GM19395 (cell line): ENCODE data around the gene TPRG1L.

Source experiments
- ATAC-seq: cut with Tn5 transposase; IDR thresholded peaks from one replicate; pipeline ENCODE4 v1.9.1; 2021; ENCODE audit warnings: mild to moderate bottlenecking, moderate library complexity; ENCODE audit not compliant: unreplicated experiment

TPRG1L gene

DNA sequence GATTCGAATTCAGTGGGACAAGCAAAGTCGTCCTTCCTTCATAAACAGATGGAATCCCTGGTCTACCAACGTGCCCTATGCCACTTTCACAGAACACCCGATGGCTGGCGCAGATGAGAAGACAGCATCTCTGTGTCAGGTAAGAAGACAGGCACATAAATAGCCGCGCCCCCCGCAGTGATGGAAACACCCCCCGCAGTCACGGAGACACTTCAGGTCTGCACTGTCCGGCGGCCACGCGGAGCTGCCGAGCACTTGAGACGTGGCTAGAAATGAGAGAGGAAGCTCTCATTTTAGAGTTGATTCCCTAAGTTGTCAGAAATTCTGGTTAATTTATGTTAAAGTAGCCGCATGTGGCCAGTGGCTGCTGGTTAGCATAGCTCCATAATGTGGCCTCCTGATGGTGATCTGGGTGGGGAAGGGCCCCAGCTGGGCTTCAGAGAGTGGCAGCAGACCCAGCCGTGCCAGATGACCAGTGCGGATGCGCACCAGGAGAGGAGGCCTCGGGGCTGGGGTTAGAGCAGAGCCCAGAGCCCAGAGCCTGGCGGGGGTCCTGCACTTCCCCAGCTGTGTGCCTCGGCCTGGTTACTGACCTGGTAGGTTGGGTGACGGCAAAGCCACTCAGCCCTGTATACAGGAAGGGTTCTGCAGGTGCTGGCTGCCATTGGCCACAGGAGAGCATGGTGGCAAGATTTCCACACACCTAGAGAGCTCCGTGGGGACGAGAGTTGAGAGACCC lies 2.9 kb downstream of the TPRG1L start:
- no peak for ATAC-seq

DNA sequence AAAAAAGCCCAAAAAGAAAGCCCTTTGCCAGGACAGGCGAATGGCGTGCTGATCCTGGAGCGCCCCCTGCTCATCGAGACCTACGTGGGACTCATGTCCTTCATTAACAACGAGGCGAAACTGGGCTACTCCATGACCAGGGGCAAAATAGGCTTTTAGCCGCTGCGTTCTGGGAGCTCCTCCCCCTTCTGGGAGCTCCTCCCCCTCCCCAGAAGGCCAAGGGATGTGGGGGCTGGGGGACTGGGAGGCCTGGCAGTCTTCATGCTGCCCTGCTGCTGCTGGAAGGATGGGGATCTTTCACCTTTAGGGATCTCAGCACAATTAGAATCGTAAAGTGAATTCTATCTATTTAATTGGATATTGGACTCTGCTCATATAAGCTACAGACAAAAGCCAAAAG lies 3.6 kb downstream of the TPRG1L start:
- no peak for ATAC-seq

DNA sequence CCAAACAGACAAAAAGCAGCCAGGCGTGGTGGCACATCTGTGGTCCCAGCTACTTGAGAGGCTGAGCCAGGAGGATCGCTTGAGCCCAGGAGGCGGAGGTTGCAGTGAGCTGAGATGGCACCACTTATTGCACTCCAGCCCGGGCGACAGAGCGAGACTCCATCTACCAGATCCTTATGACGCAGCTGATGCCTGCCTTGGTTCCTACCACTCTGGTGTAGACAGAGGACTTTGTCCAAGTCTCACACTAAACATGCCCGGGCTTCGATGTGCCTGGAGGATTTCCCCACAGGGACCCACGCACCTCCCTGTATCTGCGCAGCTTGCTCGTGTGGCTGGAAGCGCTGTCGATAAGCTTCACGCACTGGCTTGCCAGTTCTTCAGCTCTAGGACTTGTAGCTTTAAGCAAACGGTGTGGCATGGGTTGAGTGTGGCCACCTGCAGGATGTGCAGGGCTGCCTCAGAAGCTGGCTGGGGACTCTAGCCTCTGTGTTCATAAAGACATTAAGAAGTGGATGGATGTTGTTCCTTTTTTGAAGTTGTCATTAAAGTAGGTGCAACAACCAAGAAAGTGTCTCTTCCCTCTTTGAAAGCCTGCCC lies 4.8 kb downstream of the TPRG1L start:
- no peak for ATAC-seq

DNA sequence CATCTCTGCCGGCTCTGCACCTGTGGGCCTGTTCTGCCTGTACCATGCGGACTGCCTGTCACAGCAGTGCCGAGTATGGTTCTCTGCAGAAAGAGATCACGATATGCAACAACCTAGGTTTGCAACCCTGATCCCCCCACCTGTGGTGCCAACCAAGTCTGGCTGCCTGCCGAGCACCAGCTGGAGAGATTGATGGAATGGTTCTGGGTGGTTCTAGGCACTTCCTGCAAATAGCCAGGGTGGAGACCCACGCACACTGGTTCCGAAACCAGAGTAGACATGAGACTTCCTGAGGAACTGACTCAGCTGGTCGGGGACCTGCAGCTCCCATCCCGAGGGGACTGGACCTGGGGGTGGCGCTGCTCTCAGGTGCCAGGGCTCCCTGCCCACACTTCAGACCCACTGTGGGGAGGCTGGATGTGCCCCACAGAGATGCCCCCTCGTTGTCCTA lies 5.4 kb downstream of the TPRG1L start:
- no peak for ATAC-seq

DNA sequence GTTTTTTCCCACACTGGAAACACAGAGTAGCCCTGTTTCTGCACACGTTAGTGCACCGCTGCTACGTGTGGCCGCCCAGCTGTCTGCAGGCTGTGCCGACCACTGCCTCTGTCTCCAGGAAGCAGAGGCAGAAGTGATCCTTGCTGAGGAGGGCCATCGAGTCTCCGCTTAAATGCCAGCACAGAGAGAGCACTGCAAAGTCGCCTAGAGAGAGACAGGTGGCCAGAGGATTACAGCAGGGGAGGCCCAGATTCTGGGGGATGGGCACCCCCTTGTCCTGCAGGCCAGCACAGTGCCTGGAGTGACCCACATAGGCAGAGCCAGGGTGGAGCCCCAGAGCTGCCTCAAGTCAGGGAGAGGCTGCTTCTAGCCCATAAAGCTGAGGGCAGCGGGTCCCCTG lies 6.1 kb downstream of the TPRG1L start:
- no peak for ATAC-seq

DNA sequence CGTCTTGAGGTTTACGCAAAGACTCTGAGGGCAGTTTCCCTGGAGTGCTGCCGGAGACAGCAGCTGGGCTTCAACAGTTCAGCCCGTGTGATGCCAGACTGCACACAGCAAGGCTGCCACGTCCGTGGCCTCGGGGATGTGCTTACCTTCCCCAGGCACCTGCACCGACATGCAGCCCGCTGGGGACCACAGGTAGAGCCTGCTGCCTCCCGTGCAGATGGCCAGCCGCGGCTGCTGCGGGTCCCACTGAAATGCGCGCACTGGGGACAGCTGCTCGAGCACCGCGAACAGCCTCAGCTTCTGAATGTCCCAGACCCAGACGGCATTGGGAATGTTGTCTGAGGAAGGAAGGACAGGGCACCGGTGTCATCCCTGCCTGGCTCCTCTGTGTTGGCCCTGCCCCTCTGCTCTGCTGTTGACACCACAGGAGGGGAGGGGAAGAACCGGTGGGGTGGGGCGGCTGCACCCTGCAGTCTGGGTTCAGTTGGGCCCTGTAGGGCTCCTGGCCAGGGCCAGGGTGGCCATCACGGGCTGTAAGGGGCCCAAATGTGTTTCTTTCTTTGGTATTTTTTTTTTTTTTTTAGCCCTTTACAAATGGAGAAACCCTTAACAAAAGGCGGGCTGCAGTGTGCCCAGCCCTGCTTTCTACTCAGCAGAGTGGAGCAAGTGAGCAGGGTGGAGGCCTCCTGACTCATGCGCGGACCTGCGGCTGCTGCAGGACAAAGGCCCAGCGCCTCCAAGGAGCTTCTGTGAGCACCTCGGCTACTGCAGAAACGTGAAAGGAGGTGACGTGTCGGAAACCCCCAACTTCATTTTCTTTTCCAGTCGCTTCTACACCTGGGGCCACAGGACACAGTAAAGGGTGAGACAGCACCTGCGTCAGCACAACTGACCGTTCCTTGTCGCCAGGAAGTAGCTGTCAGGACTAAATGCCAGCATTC lies 6.8 kb downstream of the TPRG1L start:
- ATAC-seq = no peak

DNA sequence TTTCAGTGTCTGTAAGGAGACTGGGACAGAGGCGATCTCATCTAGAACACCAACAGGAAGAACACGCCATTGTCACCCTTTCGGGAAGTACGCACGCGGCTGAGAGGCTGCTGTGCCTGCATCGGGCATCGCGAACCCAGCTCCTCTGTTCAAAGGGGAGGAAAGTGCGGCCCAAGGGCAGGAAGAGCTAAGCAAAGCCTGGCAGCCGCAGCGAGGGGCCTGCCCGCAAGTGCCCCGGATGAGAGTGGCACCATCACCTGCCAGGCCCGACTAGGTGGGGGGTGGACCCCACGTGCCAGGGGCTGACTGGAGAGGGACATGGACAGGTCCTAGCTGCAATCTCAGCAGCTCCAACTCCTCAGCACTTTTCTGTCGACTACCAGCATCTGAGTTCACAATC lies 7.5 kb downstream of the TPRG1L start:
- no peak for ATAC-seq

DNA sequence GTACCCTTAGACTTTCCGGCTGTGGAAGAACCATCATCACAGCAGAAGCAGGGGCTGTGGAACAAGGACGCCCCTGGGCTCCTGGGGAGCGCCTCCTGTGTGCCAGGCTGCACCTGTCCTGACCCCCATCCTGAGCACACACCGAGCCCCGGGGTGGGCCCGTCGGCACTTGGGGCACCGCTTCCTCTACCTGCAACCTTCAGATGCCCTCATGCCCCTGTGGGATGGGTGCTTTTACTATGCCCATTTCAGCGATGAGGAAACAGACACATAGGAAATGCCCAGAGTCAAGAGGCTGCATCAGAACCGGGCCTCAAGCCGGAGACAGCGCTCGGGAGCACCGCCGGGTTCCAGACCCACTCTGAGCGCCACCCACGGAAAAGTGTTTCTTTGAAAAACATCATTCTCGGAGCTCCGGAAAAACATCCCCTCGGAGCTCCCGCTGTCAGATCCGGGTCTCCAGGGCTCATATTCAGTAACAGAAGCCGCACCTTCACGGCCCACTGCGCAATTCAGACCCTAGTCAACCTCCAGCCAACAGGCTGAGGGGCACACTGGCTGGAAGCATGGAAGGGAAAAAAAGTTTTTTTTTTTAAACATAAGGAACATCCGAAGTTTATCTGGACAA lies 8.0 kb downstream of the TPRG1L start:
- no peak for ATAC-seq

DNA sequence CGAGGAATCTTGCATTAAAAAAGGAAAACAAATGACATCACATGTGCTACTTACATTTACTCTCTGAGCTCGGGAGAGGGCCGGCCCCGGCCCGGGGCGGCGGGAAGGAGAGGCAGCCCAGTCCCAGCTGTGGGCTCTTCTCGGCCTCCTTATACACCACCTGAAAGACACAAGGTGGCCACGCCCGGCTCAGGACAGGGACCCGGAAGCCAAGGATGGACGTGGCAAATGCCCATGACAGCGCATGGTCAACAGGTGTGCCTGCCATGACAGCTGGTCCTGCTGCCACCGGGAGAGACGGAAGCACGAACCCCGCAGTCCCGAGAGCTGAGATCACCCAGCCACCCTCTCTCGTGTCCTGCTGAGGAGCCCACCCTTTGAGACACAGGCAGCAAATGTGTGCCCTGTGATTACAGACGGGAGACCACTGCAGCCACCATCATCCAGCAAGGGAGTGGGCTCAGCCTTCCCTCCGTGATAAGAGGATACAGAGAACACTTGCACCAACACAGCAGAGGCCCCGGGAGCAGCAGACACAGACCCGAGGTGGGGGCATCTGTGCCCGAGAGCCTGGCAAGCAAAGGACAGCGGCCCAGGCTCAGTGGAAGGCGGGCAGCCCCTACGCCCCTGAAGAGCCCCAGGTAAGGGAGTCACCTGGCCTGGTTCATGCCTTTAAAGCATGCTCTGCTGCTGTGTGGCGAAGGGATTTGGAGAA lies 8.7 kb downstream of the TPRG1L start:
- no peak for ATAC-seq

DNA sequence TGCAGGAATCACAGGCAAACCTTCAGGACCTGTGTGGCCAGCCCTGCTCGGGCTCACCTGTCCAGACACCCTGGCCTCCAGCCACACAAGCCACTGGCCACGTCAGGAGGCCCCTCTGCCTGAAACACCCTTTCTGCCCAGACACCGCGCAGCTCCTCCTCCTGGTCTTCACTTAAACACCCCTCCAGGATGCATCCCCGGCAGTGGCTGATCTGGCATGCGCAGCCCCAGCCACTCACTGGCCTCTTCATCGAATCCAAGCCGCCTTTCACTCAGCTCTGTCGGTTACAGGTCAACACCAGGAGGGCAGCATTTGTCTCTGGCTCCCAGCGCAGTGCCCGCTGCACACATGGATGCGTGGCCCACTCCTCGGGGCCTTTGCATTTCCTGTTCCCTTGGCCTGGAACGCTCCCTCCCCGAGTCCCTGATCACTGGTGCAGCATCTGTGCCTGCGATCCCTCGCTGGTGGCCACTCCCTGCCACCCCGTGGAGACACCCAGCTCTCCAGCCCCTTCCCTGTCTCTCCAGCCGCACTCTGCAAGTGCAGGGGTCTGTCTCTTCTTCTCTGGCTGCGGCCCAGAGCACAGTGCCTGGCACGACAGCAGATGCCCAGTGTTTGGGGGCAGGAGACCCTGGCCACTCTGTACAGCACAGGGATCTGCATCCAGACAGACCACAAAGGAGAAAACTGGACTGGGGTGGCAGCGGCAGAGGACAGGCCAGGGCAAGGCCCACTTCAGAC lies 9.4 kb downstream of the TPRG1L start:
- ATAC-seq = no peak

DNA sequence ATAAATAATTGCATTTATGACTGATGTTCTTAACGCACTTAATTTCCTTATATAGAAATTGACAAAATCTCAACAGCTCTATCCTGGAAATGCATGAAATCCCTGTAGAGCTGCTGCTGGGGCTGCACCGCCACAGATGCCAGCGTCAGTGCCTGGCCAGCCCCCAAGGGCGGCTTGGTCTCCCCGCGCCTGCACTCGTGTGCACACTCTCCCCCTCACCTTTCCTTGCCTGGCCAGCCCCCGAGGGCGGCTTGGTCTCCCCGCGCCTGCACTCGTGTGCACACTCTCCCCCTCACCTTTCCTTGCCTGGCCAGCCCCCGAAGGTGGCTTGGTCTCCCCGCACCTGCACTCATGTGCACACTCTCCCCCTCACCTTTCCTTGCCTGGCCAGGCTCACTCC lies 11.3 kb downstream of the TPRG1L start:
- ATAC-seq = no peak

DNA sequence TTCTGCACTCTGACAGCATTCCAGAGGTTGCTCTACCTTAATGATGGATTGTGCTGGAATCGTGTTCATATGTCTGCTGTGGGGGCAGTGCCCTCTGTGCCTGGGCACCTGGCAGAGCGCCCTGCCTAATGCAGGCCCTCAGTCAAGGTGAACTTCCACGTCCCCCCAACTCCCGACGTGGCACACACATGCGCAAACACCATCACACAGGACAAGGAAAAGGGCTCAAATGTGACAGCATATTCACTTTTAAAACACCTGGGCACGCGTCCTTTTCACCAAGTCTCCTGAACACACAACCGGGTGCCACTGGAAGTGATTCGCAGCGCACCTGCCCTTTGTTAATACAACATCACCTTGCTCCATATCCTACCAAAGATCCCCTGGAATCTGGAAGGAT lies 11.7 kb downstream of the TPRG1L start:
- ATAC-seq = no peak

DNA sequence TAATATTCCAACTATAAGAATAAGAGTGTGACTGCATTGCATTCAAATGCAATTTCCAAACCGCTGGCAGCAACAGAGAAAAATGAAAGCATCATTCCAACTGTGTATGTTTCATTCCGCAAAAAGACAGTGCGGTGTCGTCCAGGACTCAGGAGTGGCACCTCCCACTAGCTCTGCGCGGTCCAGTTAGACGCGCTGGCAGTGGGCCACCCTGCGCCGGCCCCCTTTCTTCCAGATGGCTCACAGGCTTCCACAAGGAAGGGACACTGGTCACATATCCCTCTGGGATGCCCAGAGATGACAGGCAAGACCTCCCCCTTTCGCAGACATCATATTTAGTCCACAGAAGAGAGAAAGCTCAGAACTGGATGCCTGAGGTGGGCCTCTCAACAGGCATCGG lies 13.2 kb downstream of the TPRG1L start:
- ATAC-seq = no peak

DNA sequence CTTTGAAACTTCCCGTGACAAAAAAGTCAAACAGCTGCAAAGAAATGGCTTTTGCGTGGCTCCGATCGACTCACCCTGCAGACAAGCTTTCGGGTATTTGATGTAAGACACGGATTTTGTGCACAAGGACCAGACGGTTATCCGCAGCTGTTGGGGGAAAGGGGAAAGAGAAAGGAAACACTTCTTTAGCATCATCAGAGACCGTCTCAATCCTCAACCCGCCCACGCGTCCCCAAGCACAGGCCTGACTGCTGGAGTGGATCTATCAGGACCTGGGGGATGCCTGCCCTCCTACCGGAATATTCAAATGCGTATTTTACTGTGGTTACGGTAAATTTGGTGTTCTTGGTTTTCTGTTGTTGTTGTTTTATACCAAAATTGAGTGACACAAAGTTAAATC lies 13.9 kb downstream of the TPRG1L start:
- ATAC-seq = no peak

DNA sequence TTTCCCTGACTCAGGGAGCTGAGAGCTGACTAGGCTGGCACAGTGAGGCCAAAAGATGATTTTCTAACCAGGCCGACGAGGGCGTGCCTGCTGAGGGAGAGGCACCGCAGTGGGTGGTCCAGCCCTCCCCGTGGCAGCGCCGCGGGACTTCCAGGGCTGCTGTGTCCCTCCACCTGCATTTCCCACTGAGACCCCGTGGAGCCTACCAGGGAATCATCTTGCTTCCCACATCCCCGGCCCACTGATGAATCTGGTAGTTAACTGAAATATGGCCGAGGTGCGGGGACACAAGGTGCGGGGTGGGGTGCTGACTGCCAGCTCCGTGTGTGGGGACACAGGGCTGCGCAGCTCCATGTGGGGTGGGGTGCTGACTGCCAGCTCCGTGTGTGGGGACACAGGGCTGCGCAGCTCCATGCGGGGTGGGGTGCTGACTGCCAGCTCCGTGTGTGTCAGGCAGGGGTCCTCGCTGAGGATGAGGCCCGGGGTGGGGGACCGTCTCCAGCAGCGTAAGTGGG lies 14.6 kb downstream of the TPRG1L start:
- no peak for ATAC-seq

DNA sequence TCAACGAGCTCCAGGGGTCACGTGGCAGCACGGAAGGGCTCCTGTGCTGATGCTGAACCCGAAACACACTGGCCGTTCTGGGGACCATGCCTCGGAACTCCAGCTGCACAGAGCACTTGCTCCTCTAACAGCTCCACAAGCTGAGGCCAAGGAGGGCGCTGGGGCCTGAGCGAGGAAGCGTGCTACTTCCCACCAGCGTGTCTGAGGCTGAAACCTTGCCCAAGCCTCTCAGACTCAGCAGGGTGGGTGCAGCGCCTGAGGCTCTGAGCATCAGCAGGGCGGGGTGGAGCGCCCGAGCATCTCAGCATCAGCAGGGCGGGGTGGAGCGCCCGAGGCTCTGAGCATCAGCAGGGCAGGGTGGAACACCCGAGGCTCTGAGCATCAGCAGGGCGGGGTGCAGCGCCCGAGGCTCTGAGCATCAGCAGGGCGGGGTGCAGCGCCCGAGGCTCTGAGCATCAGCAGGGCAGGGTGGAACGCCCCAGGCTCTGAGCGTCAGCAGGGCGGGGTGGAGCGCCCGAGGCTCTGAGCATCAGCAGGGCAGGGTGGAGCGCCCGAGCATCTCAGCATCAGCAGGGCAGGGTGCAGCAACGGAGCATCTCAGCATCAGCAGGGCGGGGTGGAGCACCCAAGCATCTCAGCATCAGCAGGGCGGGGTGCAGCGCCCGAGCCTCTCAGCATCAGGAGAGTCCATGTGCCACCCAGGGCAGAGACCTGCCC lies 15.5 kb downstream of the TPRG1L start:
- ATAC-seq = no peak

DNA sequence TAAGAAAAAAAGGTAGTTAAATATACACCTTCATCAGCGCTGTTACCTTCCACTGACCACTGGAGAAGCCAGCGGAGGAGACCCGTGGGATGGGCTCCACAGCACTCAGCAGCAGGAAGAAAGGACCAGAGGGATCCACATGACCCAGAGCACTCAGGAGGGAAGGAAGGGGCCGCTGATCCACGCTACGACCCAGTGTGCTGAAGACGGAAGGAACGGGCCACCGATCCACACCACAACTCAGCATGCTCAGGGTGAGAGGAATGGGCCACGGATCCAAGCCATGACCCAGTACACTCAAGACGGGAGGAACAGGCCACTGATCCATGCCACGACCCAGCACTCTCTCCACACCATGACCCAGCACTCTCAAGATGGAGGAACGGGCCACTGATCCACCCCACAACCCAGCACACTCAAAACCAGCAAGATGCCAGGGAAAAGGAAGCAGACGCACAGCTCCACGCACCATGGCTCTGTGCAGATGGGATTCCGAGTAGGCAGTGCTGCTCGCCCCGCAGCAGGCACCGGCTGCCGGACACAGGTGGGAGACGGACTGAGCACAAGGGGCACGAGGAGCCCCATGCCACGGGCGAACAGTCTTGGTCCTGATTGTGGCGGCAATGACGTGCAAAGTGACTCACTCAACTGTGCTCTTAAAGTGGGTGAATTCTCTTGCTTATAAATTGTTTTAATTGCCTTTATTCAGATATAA lies 16.4 kb downstream of the TPRG1L start:
- no peak for ATAC-seq

DNA sequence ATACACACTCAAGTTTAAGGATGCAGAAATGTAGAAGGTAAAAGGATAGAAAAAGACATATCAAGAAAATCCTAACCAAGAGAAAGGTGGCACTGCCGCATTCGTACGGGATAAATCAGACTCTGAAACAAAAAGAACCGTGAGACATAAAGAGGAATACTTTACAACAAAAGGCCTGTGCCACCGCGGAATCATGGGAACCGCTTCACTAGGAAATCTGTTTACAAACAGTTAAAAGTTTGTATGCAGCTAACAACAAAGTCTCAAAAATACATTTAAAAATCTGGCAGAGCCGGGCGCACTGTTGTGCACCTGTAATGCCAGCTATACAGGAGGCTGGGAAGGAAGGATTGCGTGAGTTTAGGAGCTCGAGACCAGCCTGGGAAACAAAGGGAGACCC lies 17.0 kb downstream of the TPRG1L start:
- no peak for ATAC-seq
